Stomach (tissue), 4 donors: Measurements from ENCODE around the gene C1orf226.

Source experiments
- CTCF ChIP-seq, 7 experiments: fragments of 450-650 bp in 4 of 7; fragments of 200-600 bp in 3 of 7; sonication (generic) in 3 of 7; IDR thresholded peaks; one replicate each; pipeline ENCODE4 v1.5.1; 2016 to 2019; ENCODE audit warnings: antibody characterized with exemption in 7 of 7, control low read depth in 2 of 7, mild to moderate bottlenecking in 1 of 7
- POLR2A ChIP-seq, 4 donors: fragments of 450-650 bp; IDR thresholded peaks; one replicate each; pipeline ENCODE4 v1.6.1; 2016; ENCODE audit warnings: antibody characterized with exemption in 4 of 4, control low read depth in 2 of 4, mild to moderate bottlenecking in 1 of 4, moderate library complexity in 1 of 4

GRCh38 chr1:162335126-162335525 is 46.4 kb upstream of the C1orf226 start:
- TF ChIP-seq CTCF (IDR thresholded peaks at IDR 0.05) (no peak), POLR2A (IDR thresholded peaks at IDR 0.05) (no peak)
